Putamen (tissue), 1 donor: ENCODE data around the gene PRKD3.
"Not testable (repeated sequence)": the region's sequence is repeated elsewhere in the genome, so short reads cannot be mapped to it uniquely, and the experiment has no call there.

ENCODE experiments used
- DNase-seq: peaks from one replicate; pipeline ENCODE4 v3.0.0-alpha.2; 2016; ENCODE audit warnings: low spot score

Gene PRKD3

GRCh38 chr2:37316181-37316580 is 8.5 kb downstream of the PRKD3 start:
- DNase-seq: no peak

DNA sequence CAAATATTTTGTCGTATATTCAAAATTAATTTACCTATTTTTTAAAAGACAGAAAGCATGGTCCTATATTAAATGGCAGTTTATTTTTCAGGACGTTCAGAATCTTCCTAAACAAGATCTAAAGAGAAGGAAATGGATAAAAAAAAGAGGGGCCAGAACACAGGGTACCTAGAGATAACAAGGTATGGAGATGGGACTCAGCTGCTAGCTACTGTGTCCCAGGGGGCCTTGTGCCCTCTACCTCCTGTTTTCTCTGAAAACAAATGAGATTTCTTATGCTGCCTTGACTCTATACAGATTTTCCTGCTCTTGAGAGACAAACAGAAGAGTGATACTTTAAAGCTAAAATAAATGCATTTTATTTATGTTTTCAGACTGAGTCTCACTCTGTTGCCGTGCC is 9.3 kb downstream of the PRKD3 start:
- DNase-seq: no peak

DNA sequence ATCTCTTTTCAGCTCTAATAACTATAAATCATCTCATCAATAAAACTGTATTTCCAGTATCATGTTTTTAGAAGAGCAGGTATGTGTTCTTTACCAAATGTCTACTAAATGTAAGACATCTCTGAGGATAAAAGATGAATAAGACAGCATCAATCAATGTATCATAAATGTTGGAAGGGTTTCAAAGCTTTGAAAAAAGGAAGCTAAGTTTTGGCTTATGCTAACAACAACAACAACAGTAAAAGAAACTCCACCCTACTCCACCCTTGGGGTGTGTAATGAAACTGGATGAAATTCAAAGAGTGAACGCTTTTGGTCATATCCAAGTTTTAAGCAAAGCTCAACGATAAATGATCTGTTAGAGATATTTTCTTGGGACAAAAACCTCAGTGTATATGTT is 17.1 kb downstream of the PRKD3 start:
- no peak for DNase-seq

DNA sequence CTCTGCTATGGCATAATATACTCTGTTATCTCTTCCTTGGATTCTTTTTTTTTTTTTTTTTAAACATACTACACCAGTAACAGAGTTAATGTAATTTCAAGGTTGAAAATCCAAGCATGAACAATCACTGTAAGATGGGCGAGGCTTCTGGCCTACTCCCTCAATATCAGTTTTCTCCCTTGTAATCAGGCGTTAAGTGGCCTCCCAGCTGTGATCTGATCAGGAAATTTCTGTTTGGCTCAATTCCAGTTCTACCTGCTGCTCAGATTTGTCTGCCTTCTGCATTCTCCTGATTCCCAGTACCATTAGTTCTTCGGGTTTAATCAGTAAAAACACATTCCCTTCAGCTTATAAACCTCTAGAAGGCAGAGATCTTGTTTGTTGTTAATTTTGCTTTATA is 18.6 kb downstream of the PRKD3 start:
- no peak for DNase-seq

DNA sequence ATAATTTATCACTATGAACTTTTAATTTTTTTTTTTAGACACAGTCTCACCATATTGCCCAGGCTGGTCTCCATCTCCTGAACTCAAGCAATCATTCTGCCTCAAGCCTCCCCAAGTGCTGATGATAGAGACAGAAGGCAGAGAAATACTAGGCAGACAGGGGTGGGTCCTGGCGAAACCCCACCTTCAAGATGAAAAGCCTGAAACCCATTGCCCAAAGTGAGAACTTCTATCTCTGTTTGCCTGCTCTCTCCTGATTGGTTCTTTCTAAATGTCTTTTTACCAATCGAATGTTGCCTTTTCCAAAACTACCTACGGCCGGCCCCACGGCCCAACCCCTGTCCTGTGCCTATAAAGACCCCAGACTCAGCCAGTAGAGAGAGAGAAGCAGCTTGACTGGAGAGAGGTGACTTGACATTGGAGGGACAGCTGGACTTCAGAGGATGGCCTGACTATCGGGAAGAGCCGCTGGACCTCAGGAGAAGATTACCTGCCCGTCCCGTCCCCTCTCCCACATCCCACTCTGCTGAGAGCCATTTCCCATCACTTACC is 21.9 kb downstream of the PRKD3 start:
- DNase-seq: no peak

DNA sequence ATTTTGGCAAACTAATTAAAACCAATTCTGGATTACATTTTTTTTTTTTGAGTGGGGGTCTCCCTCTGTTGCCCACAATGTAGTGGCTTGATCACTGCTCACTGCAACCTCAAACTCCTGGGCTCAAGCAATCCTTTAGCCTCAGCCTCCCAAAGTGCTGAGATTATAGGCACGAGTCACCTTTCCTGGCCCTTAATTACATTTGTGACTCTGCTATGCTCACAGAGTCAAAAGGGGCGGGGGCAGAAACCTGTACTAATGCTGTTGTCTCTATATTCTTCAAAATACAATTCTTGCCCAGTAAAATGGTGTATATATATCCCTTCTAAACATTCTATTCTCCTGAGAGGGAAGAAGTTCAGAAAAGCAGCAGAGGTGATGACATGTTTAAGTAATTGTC is 23.2 kb downstream of the PRKD3 start:
- DNase-seq: no peak

- DNase-seq: no peak
These were observed 24.1 kb downstream of the PRKD3 start for GRCh38 chr2:37300578-37300977.

- DNase-seq: no peak
These were observed 24.5 kb downstream of the PRKD3 start for GRCh38 chr2:37300146-37300545.

DNA sequence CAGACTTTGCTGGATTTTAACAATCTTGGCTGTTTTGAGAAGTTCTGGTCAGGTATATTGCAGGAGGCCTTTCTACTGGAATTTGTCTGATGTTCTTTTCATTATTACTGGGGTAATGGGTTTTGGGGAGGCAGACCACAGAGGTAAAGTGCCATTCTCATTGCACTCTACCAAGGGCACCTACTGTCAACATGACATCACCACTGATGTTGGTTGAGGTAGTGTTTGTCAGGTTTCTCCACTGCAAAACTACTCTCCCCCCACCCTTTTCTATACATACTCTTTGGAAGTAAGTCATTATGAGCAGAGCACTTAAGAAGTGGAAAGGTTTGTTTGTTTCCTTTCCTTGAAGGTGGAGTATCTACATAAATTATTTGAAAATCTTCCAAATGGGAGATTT is 27.0 kb downstream of the PRKD3 start:
- DNase-seq: no peak

GRCh38 chr2:37295469-37296073 is 29.1 kb downstream of the PRKD3 start:
- no peak for DNase-seq

- DNase-seq: not testable (repeated sequence)
These were observed 29.8 kb downstream of the PRKD3 start for GRCh38 chr2:37294858-37295257.

- no peak for DNase-seq
These were observed 33.0 kb downstream of the PRKD3 start for GRCh38 chr2:37291680-37292079.

DNA sequence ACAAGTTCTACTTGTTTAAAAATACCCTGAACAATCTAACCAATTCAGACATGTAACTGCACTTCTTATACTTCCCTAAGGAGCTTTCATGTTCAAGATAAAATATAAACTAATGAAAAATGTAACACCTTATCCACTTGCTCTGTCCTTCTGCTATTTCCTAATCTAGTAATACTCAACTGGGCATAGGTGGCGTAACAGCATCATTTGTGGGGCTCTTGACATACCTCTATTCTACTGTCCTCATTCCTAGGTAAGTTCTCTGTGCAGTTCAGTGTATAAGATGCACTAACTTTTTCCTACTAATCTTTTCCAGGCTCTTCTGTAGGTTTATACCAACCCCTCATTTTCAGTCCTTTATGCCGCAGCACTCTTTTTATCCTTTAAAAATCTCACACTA is 36.7 kb downstream of the PRKD3 start:
- no peak for DNase-seq

- DNase-seq: no peak
These were observed 40.3 kb downstream of the PRKD3 start for GRCh38 chr2:37284381-37284780.

- no peak for DNase-seq
These were observed 41.4 kb downstream of the PRKD3 start for GRCh38 chr2:37283207-37283606.

- no peak for DNase-seq
These were observed 41.9 kb downstream of the PRKD3 start for GRCh38 chr2:37282746-37283145.

DNA sequence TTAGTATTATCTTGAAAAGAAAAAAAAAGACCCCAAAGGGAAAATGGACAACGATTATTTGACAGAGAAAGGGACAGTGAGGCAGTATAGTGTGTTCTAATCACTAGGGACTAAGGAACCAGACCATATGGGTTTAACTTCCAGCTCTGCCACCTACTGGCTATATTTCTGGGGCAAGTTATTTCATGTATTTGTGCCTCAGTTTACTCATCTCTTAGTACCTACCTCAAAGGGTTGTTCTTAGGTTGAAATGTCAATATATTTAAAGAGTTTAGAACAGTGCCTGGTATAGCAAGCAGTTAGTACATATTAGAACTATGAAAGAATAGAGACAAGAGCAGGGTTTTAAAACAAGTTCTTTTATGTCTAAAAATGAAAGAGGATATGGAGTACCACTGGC is 42.7 kb downstream of the PRKD3 start:
- DNase-seq: no peak

DNA sequence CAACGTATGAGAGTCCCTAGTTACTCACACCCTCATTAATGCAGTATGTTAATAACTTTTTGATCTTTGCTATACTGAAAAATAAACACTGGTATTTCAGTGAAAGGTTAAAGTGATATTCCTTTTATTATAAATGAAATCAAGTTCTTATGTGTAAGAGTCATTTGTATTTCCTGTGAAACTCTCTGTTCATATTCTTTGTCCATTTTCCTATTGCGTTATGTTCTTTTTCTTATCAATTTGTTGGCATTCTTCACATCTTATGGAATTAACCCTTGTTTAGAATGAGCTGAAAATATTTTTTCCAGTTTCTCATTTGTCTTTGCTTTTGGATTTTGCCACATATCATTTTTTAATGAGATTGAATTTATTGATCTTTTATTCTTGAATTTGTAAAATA is 48.3 kb downstream of the PRKD3 start:
- no peak for DNase-seq
